Activated T-cell treated with anti-CD3 and anti-CD28 coated beads, Interleukin-2, amount 50 U/mL, for 24 hours (primary cell): ENCODE data around the gene RASSF1.

Source experiments
- DNase-seq: peaks from one replicate; pipeline ENCODE4 v3.0.0-alpha.2; 2020
- H3K27ac Mint-ChIP-seq: 2 replicates; pipeline ENCODE4 v1.8.0; 2020; ENCODE audit warnings: mild to moderate bottlenecking, mixed read lengths
- H3K27me3 Mint-ChIP-seq: 2 replicates; pipeline ENCODE4 v1.8.0; 2020; ENCODE audit warnings: mixed read lengths
- H3K36me3 Mint-ChIP-seq: 2 replicates; pipeline ENCODE4 v1.8.0; 2020; ENCODE audit warnings: low read depth, mixed read lengths
- H3K4me1 Mint-ChIP-seq: 2 replicates; pipeline ENCODE4 v1.8.0; 2020; ENCODE audit warnings: low read depth, mixed read lengths
- H3K4me3 Mint-ChIP-seq: 2 replicates; pipeline ENCODE4 v1.8.0; 2020; ENCODE audit warnings: mild to moderate bottlenecking, moderate library complexity, mixed read lengths
- H3K9me3 Mint-ChIP-seq: 2 replicates; pipeline ENCODE4 v1.8.0; 2020; ENCODE audit warnings: mixed read lengths

RASSF1 gene

GRCh38 chr3:50341996-50342650 is 1.5 kb upstream of the RASSF1 start:
- H3K27me3 Mint-ChIP-seq: no peaks in the 10 kb centered on the region
- H3K9me3 Mint-ChIP-seq: no peaks in the 10 kb centered on the region
- H3K4me3 Mint-ChIP-seq: peak overlapping the region; percentile 94
- peaks cover 39% of the 10 kb centered on the region for H3K4me1 Mint-ChIP-seq
- peaks cover 38% of the 10 kb centered on the region for H3K36me3 Mint-ChIP-seq
- no peak for DNase-seq
- H3K27ac Mint-ChIP-seq: no peak overlapping the region

GRCh38 chr3:50341537-50341936 is 901 bp upstream of the RASSF1 start:
- Mint-ChIP-seq H3K36me3 (peaks cover 41% of the 10 kb centered on the region), H3K4me1 (peaks cover 39% of the 10 kb centered on the region)
- DNase-seq: no peak

GRCh38 chr3:50340147-50340447 is 539 bp downstream of the RASSF1 start:
- Mint-ChIP-seq H3K4me3 (peak overlapping the region; percentile 94), H3K9me3 (no peaks in the 10 kb centered on the region), H3K27me3 (no peaks in the 10 kb centered on the region), H3K36me3 (peaks cover 48% of the 10 kb centered on the region), H3K27ac (peak overlapping the region; percentile 95), H3K4me1 (peaks cover 42% of the 10 kb centered on the region)
- no peak for DNase-seq

More at GRCh38 chr3:50341537-50341936, 901 bp upstream of the RASSF1 start:
- Mint-ChIP-seq H3K27me3 (no peaks in the 10 kb centered on the region), H3K27ac (peak overlapping the region; percentile 90), H3K9me3 (no peaks in the 10 kb centered on the region), H3K4me3 (peak overlapping the region; percentile 94)

GRCh38 chr3:50339485-50340146 is 1.0 kb downstream of the RASSF1 start:
- Mint-ChIP-seq H3K4me1 (peaks cover 43% of the 10 kb centered on the region), H3K27me3 (no peaks in the 10 kb centered on the region), H3K36me3 (peaks cover 52% of the 10 kb centered on the region), H3K4me3 (peak overlapping the region; percentile 94), H3K27ac (peak overlapping the region; percentile 95), H3K9me3 (no peaks in the 10 kb centered on the region)
- DNase-seq: no peak

GRCh38 chr3:50338965-50339364 is 1.7 kb downstream of the RASSF1 start:
- Mint-ChIP-seq H3K4me3 (peak overlapping the region; percentile 94), H3K27ac (peak overlapping the region; percentile 95), H3K4me1 (peaks cover 50% of the 10 kb centered on the region), H3K36me3 (peaks cover 58% of the 10 kb centered on the region), H3K27me3 (no peaks in the 10 kb centered on the region), H3K9me3 (no peaks in the 10 kb centered on the region)
- no peak for DNase-seq

- Mint-ChIP-seq H3K4me1 (peaks cover 60% of the 10 kb centered on the region), H3K27ac (peak overlapping the region; percentile 95), H3K4me3 (peak overlapping the region; percentile 94), H3K9me3 (no peaks in the 10 kb centered on the region), H3K36me3 (peaks cover 75% of the 10 kb centered on the region), H3K27me3 (no peaks in the 10 kb centered on the region)
- peak; percentile 97 for DNase-seq
Observed at GRCh38 chr3:50337175-50337861, 3.3 kb downstream of the RASSF1 start.

- no peaks in the 10 kb centered on the region for H3K27me3 Mint-ChIP-seq
- peaks cover 82% of the 10 kb centered on the region for H3K36me3 Mint-ChIP-seq
- peak overlapping the region; percentile 95 for H3K27ac Mint-ChIP-seq
- H3K9me3 Mint-ChIP-seq: no peaks in the 10 kb centered on the region
- peaks cover 64% of the 10 kb centered on the region for H3K4me1 Mint-ChIP-seq
- DNase-seq: no peak
- H3K4me3 Mint-ChIP-seq: peak overlapping the region; percentile 94
Observed at GRCh38 chr3:50336452-50337174, 4.0 kb downstream of the RASSF1 start.

- Mint-ChIP-seq H3K4me3 (peak overlapping the region; percentile 60), H3K4me1 (peaks cover 50% of the 10 kb centered on the region), H3K27me3 (no peaks in the 10 kb centered on the region), H3K27ac (peak overlapping the region; percentile 95), H3K9me3 (no peaks in the 10 kb centered on the region), H3K36me3 (peaks cover 94% of the 10 kb centered on the region)
- DNase-seq: no peak
Observed at GRCh38 chr3:50334339-50335075, 6.1 kb downstream of the RASSF1 start.

GRCh38 chr3:50333744-50334328 is 6.8 kb downstream of the RASSF1 start:
- H3K27ac Mint-ChIP-seq: peak overlapping the region; percentile 95

GRCh38 chr3:50331364-50331907 is 9.2 kb downstream of the RASSF1 start:
- Mint-ChIP-seq H3K4me3 (no peak overlapping the region), H3K36me3 (peaks cover 90% of the 10 kb centered on the region), H3K4me1 (peaks cover 54% of the 10 kb centered on the region), H3K27ac (no peak overlapping the region), H3K27me3 (no peaks in the 10 kb centered on the region), H3K9me3 (no peaks in the 10 kb centered on the region)
- DNase-seq: no peak

More at GRCh38 chr3:50333744-50334328, 6.8 kb downstream of the RASSF1 start:
- Mint-ChIP-seq H3K4me1 (peaks cover 48% of the 10 kb centered on the region), H3K27me3 (no peaks in the 10 kb centered on the region), H3K4me3 (peak overlapping the region; percentile 60), H3K9me3 (no peaks in the 10 kb centered on the region), H3K36me3 (peaks cover 94% of the 10 kb centered on the region)
- DNase-seq: no peak

GRCh38 chr3:50330330-50330729 is 10.3 kb downstream of the RASSF1 start:
- H3K36me3 Mint-ChIP-seq: peaks cover 90% of the 10 kb centered on the region
- H3K9me3 Mint-ChIP-seq: no peaks in the 10 kb centered on the region
- DNase-seq: no peak
- peak overlapping the region; percentile 40 for H3K27ac Mint-ChIP-seq
- H3K4me3 Mint-ChIP-seq: no peak overlapping the region
- H3K4me1 Mint-ChIP-seq: peaks cover 47% of the 10 kb centered on the region
- no peaks in the 10 kb centered on the region for H3K27me3 Mint-ChIP-seq

- peak; percentile 94 for DNase-seq
- Mint-ChIP-seq H3K4me3 (peak within 1 kb of the TSS; percentile 89), H3K27ac (peak within 1 kb of the TSS; percentile 94), H3K36me3 (peaks cover 87% of the 10 kb centered on the region), H3K4me1 (peaks cover 34% of the 10 kb centered on the region), H3K9me3 (no peaks in the 10 kb centered on the region), H3K27me3 (no peaks in the 10 kb centered on the region)
Observed at GRCh38 chr3:50327943-50328691, 12.5 kb downstream of the RASSF1 start, which contains the start of gene TUSC2. Gene TUSC2 (minus strand): TSS chr3:50328223. CDS start chr3:50328099, 124 bp downstream.

- Mint-ChIP-seq H3K36me3 (peaks cover 77% of the 10 kb centered on the region), H3K27ac (peak overlapping the region; percentile 80), H3K27me3 (no peaks in the 10 kb centered on the region), H3K4me1 (peaks cover 33% of the 10 kb centered on the region), H3K4me3 (peak overlapping the region; percentile 89), H3K9me3 (no peaks in the 10 kb centered on the region)
- no peak for DNase-seq
Observed at GRCh38 chr3:50327129-50327528, 13.5 kb downstream of the RASSF1 start.
